GM12878 (cell line): Measurements from ENCODE around the gene RAI14. TPM values are rescaled to one million over a fixed set of nuclear protein-coding genes. Genes with fewer than 3 reads are reported as not detected.

Experiments used
- ATAC-seq: fragments of 200-7000 bp; cut with Tn5 transposase; 3 replicates; pipeline ENCODE4 v1.9.1; 2020; ENCODE audit warnings: mild to moderate bottlenecking, moderate library complexity
- BruUV-seq: library from RNA; stranded (reverse); fragments of 400-500 nt; replicated peaks from 2 replicates; lab custom pipeline; 2021; lab: Mats Ljungman, UMichigan
- CTCF ChIA-PET: fragments of 300-600 bp; sonication (Branson Sonifier 250); formaldehyde crosslinking; extraction: SDS; loops from one replicate; lab custom pipeline; 2021; ENCODE audit warnings: inconsistent platforms; lab: Yijun Ruan, JAX
- POLR2A ChIA-PET: fragments of 350-600 bp; formaldehyde crosslinking; extraction: SDS; loops from one replicate; lab custom pipeline; 2021; ENCODE audit warnings: inconsistent platforms; lab: Charles Lee
- RAD21 ChIA-PET: fragments of 300-600 bp; sonication (Branson Sonifier 250); formaldehyde crosslinking; loops from one replicate; lab custom pipeline; 2023; ENCODE audit warnings: antibody characterized with exemption; ENCODE audit not compliant: unreplicated experiment; lab: Charles Lee
- SMC1A ChIA-PET: fragments of 300-600 bp; sonication (Branson Sonifier 250); formaldehyde crosslinking; loops from one replicate; lab custom pipeline; 2023; ENCODE audit not compliant: unreplicated experiment, uncharacterized antibody; lab: Charles Lee
- DNase-seq: peaks from one replicate; pipeline ENCODE4 v3.0.0-alpha.2; 2011; ENCODE audit warnings: low read depth, low spot score
- FAIRE-seq: peaks from 3 replicates; lab custom pipeline; 2011; peaks lifted over from hg19 to GRCh38; lab: Jason Lieb, UNC
- H2AFZ ChIP-seq: 2 replicates; pipeline ENCODE4 v1.6.0; 2011; ENCODE audit warnings: low read depth, low read length, control low read depth; ENCODE audit not compliant: control insufficient read depth
- H3K27ac ChIP-seq: 2 replicates; pipeline ENCODE4 v1.5.1; 2011; ENCODE audit warnings: control low read depth; ENCODE audit not compliant: control insufficient read depth, insufficient read depth
- H3K27me3 ChIP-seq, 2 experiments: replicated peaks in 1 of 2; 2 replicates each; pipeline versions ENCODE4 v1.6.0 to v1.6.1; 2011; ENCODE audit warnings: low read length in 1 of 2; ENCODE audit not compliant: control insufficient read depth in 2 of 2, insufficient read depth in 2 of 2
- H3K36me3 ChIP-seq, 2 experiments: 2 replicates each; pipeline ENCODE4 v1.5.1; 2011; ENCODE audit warnings: low read length in 1 of 2; ENCODE audit not compliant: control insufficient read depth in 2 of 2, insufficient read depth in 2 of 2
- H3K4me1 ChIP-seq: 2 replicates; pipeline ENCODE4 v1.6.1; 2011; ENCODE audit warnings: mild to moderate bottlenecking, low read length, moderate library complexity, mixed read lengths; ENCODE audit not compliant: control insufficient read depth, insufficient read depth
- H3K4me2 ChIP-seq: 2 replicates; pipeline ENCODE4 v1.6.0; 2011; ENCODE audit warnings: control low read depth; ENCODE audit not compliant: control insufficient read depth, insufficient read depth
- H3K4me3 ChIP-seq: fragments of 200-600 bp; sonication (generic); 2 replicates; pipeline ENCODE4 v1.5.1; 2016
- H3K79me2 ChIP-seq: 2 replicates; pipeline ENCODE4 v1.6.0; 2011; ENCODE audit warnings: low read length; ENCODE audit not compliant: control insufficient read depth, insufficient read depth
- H3K9ac ChIP-seq: 2 replicates; pipeline ENCODE4 v1.8.0; 2011; ENCODE audit warnings: low read length, control low read depth, mixed read lengths; ENCODE audit not compliant: control insufficient read depth, insufficient read depth
- H3K9me3 ChIP-seq: replicated peaks from 3 replicates; pipeline ENCODE4 v1.5.1; 2011; ENCODE audit warnings: mild to moderate bottlenecking, low read length; ENCODE audit not compliant: control insufficient read depth, insufficient read depth
- H4K20me1 ChIP-seq: 2 replicates; pipeline ENCODE4 v1.6.0; 2011; ENCODE audit not compliant: control insufficient read depth, insufficient read depth
- CBX3 ChIP-seq: fragments of 200-600 bp; sonication (generic); IDR thresholded peaks from 2 replicates; pipeline ENCODE4 v1.6.1; 2016; ENCODE audit warnings: low read depth, borderline replicate concordance
- CBX5 ChIP-seq: sonication (generic); IDR thresholded peaks from 2 replicates; pipeline ENCODE4 v1.6.1; 2016; ENCODE audit warnings: low read depth, moderate library complexity, mild to moderate bottlenecking, inconsistent platforms
- CEBPB ChIP-seq, 2 experiments: fragments of 150-350 bp in 1 of 2; IDR thresholded peaks; 2 replicates each; pipeline ENCODE4 v1.6.1; 2012 to 2014; ENCODE audit warnings: low read depth in 2 of 2, low read length in 2 of 2, borderline replicate concordance in 1 of 2, inconsistent platforms in 1 of 2
- DPF2 ChIP-seq: fragments of 450-650 bp; IDR thresholded peaks from 2 replicates; pipeline ENCODE4 v1.6.1; 2017; ENCODE audit warnings: mild to moderate bottlenecking
- EED ChIP-seq: sonication (generic); IDR thresholded peaks from 2 replicates; pipeline ENCODE4 v1.6.1; 2016; ENCODE audit warnings: antibody characterized with exemption, low read depth
- FOS ChIP-seq: IDR thresholded peaks from 3 replicates; pipeline ENCODE4 v1.6.1; 2011; ENCODE audit warnings: borderline replicate concordance; ENCODE audit not compliant: insufficient read length; ENCODE audit errors: extremely low read depth
- FOXK2 ChIP-seq: fragments of 450-650 bp; IDR thresholded peaks from 2 replicates; pipeline ENCODE4 v1.6.1; 2017; ENCODE audit warnings: mild to moderate bottlenecking, moderate library complexity
- FOXM1 ChIP-seq: IDR thresholded peaks from 2 replicates; pipeline ENCODE4 v1.6.1; 2012; ENCODE audit warnings: low read depth, mild to moderate bottlenecking, inconsistent platforms, low read length, moderate library complexity
- HDAC2 ChIP-seq: fragments of 200-600 bp; sonication (generic); IDR thresholded peaks from 2 replicates; pipeline ENCODE4 v1.6.1; 2017
- IKZF1 ChIP-seq: fragments of 450-650 bp; conservative IDR thresholded peaks from 2 replicates; pipeline ENCODE4 v1.6.1; 2017; ENCODE audit warnings: antibody characterized with exemption, mild to moderate bottlenecking
- JUND ChIP-seq: IDR thresholded peaks from 2 replicates; pipeline ENCODE4 v1.6.1; 2012; ENCODE audit warnings: low read depth, mild to moderate bottlenecking, low read length, improper control_type of control experiment, moderate library complexity
- KLF5 ChIP-seq: fragments of 450-650 bp; IDR thresholded peaks from 2 replicates; pipeline ENCODE4 v1.6.1; 2014; ENCODE audit warnings: mild to moderate bottlenecking; ENCODE audit not compliant: partially characterized antibody
- MTA2 ChIP-seq: fragments of 450-650 bp; IDR thresholded peaks from 2 replicates; pipeline ENCODE4 v1.6.1; 2016; ENCODE audit warnings: low read depth, mild to moderate bottlenecking, moderate library complexity
- PAX8 ChIP-seq: fragments of 450-650 bp; IDR thresholded peaks from 2 replicates; pipeline ENCODE4 v1.6.1; 2017; ENCODE audit warnings: mild to moderate bottlenecking, moderate library complexity
- RAD21 ChIP-seq: IDR thresholded peaks from 2 replicates; pipeline ENCODE4 v1.6.1; 2011; ENCODE audit warnings: mild to moderate bottlenecking, low read depth, low read length, moderate library complexity; ENCODE audit not compliant: insufficient read depth
- RB1 ChIP-seq: fragments of 450-650 bp; formaldehyde crosslinking; IDR thresholded peaks from 2 replicates; pipeline ENCODE4 v1.6.1; 2017; ENCODE audit warnings: mild to moderate bottlenecking, borderline replicate concordance
- ZNF217 ChIP-seq: fragments of 450-650 bp; IDR thresholded peaks from 2 replicates; pipeline ENCODE4 v1.6.1; 2017; ENCODE audit warnings: antibody characterized with exemption, mild to moderate bottlenecking
- in situ Hi-C: fragments of 300-500 bp; cut with MboI; formaldehyde crosslinking; loops from 9 replicates; pipeline ENCODE4 v1.14.3; 2018; ENCODE audit warnings: mixed read lengths
- intact Hi-C: fragments of 100-400 bp; cut with micrococcal nuclease; formaldehyde crosslinking; loops from one replicate; pipeline ENCODE4 v1.14.2; 2022; ENCODE audit not compliant: unreplicated experiment
- polyA plus RNA-seq, 11 experiments: library from polyadenylated mRNA; depleted of rRNA in 4 of 11; unstranded in 6 of 11; stranded (reverse) in 5 of 11; fragments of >200 nt; fragmentation: Nextera tagmentation in 4 of 11; fragmentation: Illumina TruSeq in 1 of 11; extraction: Ambion mirVana in 4 of 11; extraction: Trizol in 1 of 11; gene quantifications; 1 replicate in 1 of 11; 2 replicates in 10 of 11; pipeline versions ENCODE4 v1.2.1 to v1.2.3, GENCODE V29; 2011 to 2016; ENCODE audit warnings: inconsistent platforms in 2 of 11, missing spikeins in 2 of 11, low read depth in 1 of 11
- total RNA-seq, 4 experiments: library from RNA; depleted of rRNA in 3 of 4; stranded (reverse); fragments of >200 nt in 3 of 4; fragmentation: Illumina TruSeq in 1 of 4; extraction: Trizol in 1 of 4; gene quantifications; 2 replicates each; pipeline versions ENCODE4 v1.2.1 to v1.2.3, GENCODE V29; 2013 to 2021
- TF ChIP-seq, protein P1 (sequence below): fragments of 450-650 bp; IDR thresholded peaks from 2 replicates; pipeline ENCODE4 v1.6.1; 2017; ENCODE audit warnings: antibody characterized with exemption, mild to moderate bottlenecking, moderate library complexity
- TF ChIP-seq, protein P2 (sequence below): IDR thresholded peaks from 2 replicates; pipeline ENCODE4 v1.6.1; 2012; ENCODE audit warnings: mild to moderate bottlenecking, low read depth, low read length

Gene RAI14
- total and polyA plus RNA-seq, 10 of the 15 experiments (the other 5 are each of a cell fraction or from before 2014, with no cell fraction given) = 0.18 to 4.6 (median 1.9) TPM

DNA sequence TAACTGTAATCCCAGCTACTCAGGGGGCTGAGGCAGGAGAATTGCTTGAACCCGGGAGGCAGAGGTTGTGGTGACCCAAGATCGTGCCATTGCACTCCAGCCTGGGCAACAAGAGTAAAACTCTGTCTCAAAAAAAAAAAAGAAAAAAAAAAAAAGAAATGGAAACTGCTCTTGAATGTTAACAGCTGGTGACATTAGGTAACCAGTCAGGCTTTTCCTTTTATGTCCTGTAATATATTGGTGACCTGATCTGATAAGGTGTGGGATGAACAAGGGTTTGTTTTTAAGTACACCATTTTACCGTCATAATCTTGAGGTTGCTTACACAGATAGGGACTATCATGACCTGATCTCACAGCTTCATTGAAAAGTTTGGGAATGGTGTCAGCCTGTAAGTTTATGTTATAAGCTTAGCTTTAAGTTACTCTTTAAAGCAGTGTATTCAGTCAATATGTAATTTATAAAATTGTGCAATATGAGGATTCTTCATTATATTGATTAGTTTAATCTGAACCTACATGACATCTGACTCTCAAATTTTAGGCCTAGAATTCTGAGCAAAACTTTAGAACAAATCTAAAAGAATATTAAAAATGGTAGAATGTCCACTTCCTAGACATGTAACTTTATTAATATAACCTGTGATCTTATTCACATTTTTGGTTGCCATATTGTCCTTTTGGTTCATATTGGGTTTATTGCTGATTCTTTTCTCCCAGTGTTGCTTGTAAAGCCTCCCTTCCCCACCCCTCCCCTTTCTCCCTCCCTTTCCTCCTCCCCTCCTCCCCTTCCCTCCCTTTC lies 41.4 kb downstream of the RAI14 start (continued):
- TF ChIP-seq, protein P1, sequence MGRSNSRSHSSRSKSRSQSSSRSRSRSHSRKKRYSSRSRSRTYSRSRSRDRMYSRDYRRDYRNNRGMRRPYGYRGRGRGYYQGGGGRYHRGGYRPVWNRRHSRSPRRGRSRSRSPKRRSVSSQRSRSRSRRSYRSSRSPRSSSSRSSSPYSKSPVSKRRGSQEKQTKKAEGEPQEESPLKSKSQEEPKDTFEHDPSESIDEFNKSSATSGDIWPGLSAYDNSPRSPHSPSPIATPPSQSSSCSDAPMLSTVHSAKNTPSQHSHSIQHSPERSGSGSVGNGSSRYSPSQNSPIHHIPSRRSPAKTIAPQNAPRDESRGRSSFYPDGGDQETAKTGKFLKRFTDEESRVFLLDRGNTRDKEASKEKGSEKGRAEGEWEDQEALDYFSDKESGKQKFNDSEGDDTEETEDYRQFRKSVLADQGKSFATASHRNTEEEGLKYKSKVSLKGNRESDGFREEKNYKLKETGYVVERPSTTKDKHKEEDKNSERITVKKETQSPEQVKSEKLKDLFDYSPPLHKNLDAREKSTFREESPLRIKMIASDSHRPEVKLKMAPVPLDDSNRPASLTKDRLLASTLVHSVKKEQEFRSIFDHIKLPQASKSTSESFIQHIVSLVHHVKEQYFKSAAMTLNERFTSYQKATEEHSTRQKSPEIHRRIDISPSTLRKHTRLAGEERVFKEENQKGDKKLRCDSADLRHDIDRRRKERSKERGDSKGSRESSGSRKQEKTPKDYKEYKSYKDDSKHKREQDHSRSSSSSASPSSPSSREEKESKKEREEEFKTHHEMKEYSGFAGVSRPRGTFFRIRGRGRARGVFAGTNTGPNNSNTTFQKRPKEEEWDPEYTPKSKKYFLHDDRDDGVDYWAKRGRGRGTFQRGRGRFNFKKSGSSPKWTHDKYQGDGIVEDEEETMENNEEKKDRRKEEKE = no peak
- no peak for TF ChIP-seq FOXK2
- TF ChIP-seq, all 136 proteins: peak for 0

DNA sequence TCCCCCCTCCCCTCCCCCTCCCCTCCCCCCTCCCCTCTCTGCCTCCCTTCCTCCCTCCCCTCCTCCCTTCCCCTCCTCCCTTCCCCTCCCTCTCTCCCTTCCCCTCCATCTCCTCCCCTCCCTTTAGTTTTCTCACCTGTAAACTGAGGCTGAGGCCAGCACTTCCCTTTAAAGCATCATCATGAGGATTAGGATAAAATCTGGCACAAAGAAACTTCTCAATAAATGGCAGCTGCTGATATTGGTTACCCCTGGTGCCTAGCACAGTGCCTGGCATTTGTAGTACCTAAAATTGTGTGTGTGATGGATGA lies 41.9 kb downstream of the RAI14 start:
- H3K4me3 ChIP-seq = no peak overlapping the region
- no TSS peak for BruUV-seq
- FAIRE-seq (no peak), ATAC-seq (no peak), DNase-seq (no peak)
- ChIA-PET CTCF (no interaction called here), POLR2A (no interaction called here), RAD21 (no interaction called here), SMC1A (no interaction called here)
- H3K9me3 ChIP-seq = no peaks in the 10 kb centered on the region
- H3K9ac ChIP-seq = no peak overlapping the region
- no peaks in the 10 kb centered on the region for H3K79me2 ChIP-seq
- no peak overlapping the region for H3K4me2 ChIP-seq
- in situ Hi-C loops = no loop called here
- no peaks in the 10 kb centered on the region for H3K27me3 ChIP-seq
- H4K20me1 ChIP-seq = no peaks in the 10 kb centered on the region
- no peak overlapping the region for H3K27ac ChIP-seq
- no peaks in the 10 kb centered on the region for H3K36me3 ChIP-seq
- intact Hi-C loops = no loop called here
- no peak overlapping the region for H2AFZ ChIP-seq
- H3K4me1 ChIP-seq = no peaks in the 10 kb centered on the region
- TF ChIP-seq RB1 = no peak
- no peak for TF ChIP-seq ZNF217
- TF ChIP-seq JUND = no peak
- no peak for TF ChIP-seq MTA2
- TF ChIP-seq CBX5 = no peak
- no peak for TF ChIP-seq CEBPB (IDR thresholded peaks at IDR 0.05; ENCODE audit: borderline replicate concordance in 1 of 2, low read depth in 2 of 2, low read length in 2 of 2)
- TF ChIP-seq HDAC2 = no peak
- TF ChIP-seq FOXM1 = no peak
- no peak for TF ChIP-seq IKZF1
- TF ChIP-seq DPF2 = no peak
- no peak for TF ChIP-seq PAX8
- TF ChIP-seq RAD21 = no peak
- no peak for TF ChIP-seq KLF5
- TF ChIP-seq, protein P2, sequence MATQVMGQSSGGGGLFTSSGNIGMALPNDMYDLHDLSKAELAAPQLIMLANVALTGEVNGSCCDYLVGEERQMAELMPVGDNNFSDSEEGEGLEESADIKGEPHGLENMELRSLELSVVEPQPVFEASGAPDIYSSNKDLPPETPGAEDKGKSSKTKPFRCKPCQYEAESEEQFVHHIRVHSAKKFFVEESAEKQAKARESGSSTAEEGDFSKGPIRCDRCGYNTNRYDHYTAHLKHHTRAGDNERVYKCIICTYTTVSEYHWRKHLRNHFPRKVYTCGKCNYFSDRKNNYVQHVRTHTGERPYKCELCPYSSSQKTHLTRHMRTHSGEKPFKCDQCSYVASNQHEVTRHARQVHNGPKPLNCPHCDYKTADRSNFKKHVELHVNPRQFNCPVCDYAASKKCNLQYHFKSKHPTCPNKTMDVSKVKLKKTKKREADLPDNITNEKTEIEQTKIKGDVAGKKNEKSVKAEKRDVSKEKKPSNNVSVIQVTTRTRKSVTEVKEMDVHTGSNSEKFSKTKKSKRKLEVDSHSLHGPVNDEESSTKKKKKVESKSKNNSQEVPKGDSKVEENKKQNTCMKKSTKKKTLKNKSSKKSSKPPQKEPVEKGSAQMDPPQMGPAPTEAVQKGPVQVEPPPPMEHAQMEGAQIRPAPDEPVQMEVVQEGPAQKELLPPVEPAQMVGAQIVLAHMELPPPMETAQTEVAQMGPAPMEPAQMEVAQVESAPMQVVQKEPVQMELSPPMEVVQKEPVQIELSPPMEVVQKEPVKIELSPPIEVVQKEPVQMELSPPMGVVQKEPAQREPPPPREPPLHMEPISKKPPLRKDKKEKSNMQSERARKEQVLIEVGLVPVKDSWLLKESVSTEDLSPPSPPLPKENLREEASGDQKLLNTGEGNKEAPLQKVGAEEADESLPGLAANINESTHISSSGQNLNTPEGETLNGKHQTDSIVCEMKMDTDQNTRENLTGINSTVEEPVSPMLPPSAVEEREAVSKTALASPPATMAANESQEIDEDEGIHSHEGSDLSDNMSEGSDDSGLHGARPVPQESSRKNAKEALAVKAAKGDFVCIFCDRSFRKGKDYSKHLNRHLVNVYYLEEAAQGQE = no peak
- no peak for TF ChIP-seq CBX3
- no peak for TF ChIP-seq FOS
- TF ChIP-seq EED = no peak
